A549 (cell line): ENCODE data around the gene FGF14. TPM values are rescaled to one million over a fixed set of nuclear protein-coding genes. Genes with fewer than 3 reads are reported as not detected.

Source experiments
- ATAC-seq, 2 experiments: fragments of 200-7000 bp in 1 of 2; fragments of >200 bp in 1 of 2; cut with Nextera tagmentation in 1 of 2; cut with Tn5 transposase in 1 of 2; 3 replicates each; pipeline versions ENCODE4 v1.8.0 to v1.9.1; 2018 to 2020; ENCODE audit warnings: mild to moderate bottlenecking in 1 of 2, moderate library complexity in 1 of 2
- CTCF ChIA-PET: fragments of 300-600 bp; sonication (Branson Sonifier 250); formaldehyde crosslinking; extraction: SDS; loops from one replicate; lab custom pipeline; 2021; ENCODE audit warnings: antibody characterized with exemption, inconsistent platforms; lab: Yijun Ruan, JAX
- POLR2A ChIA-PET: fragments of 350-600 bp; formaldehyde crosslinking; extraction: SDS; loops from one replicate; lab custom pipeline; 2021; ENCODE audit warnings: antibody characterized with exemption, inconsistent platforms; lab: Yijun Ruan, JAX
- DNase-seq, 2 experiments: peaks; one replicate each; pipeline versions ENCODE4 v3.0.0 to v3.0.0-alpha.2; 2011 to 2016; ENCODE audit warnings: low read depth in 1 of 2, low spot score in 1 of 2
- FAIRE-seq: peaks from 2 replicates; lab custom pipeline; 2011; peaks lifted over from hg19 to GRCh38; lab: Jason Lieb, UNC
- H3K27ac ChIP-seq, 2 experiments: fragments of >200 bp; sonication (Bioruptor Twin); formaldehyde crosslinking; 3 replicates each; pipeline ENCODE4 v1.5.1; 2016 to 2017
- H3K4me1 ChIP-seq: fragments of >200 bp; sonication (Bioruptor Twin); formaldehyde crosslinking; 3 replicates; pipeline ENCODE4 v1.6.1; 2016
- H3K4me2 ChIP-seq: fragments of >200 bp; sonication (Bioruptor Twin); formaldehyde crosslinking; 3 replicates; pipeline ENCODE4 v1.6.1; 2016
- H3K4me3 ChIP-seq: fragments of >200 bp; sonication (Bioruptor Twin); formaldehyde crosslinking; 3 replicates; pipeline ENCODE4 v1.5.1; 2016
- H3K9me3 ChIP-seq: fragments of >200 bp; sonication (Bioruptor Twin); formaldehyde crosslinking; 3 replicates; pipeline ENCODE4 v1.6.1; 2016
- BHLHE40 ChIP-seq: IDR thresholded peaks from 2 replicates; pipeline ENCODE4 v1.6.1; 2012; ENCODE audit warnings: low read depth, low read length, inconsistent platforms
- CBX2 ChIP-seq: fragments of 200-600 bp; sonication (generic); IDR thresholded peaks from 2 replicates; pipeline ENCODE4 v1.6.1; 2016; ENCODE audit warnings: low read depth, mild to moderate bottlenecking, borderline replicate concordance
- CEBPB ChIP-seq, 2 experiments: fragments of >200 bp in 1 of 2; sonication (Bioruptor Twin) in 1 of 2; formaldehyde crosslinking in 1 of 2; IDR thresholded peaks; 2 replicates each; pipeline ENCODE4 v1.6.1; 2012 to 2016
- CHD4 ChIP-seq: fragments of 200-600 bp; sonication (generic); IDR thresholded peaks from 2 replicates; pipeline ENCODE4 v1.6.1; 2016; ENCODE audit warnings: antibody characterized with exemption, mild to moderate bottlenecking, borderline replicate concordance
- E2F6 ChIP-seq: IDR thresholded peaks from 2 replicates; pipeline ENCODE4 v1.6.1; 2012; ENCODE audit warnings: low read depth, borderline replicate concordance
- EHF ChIP-seq: fragments of 250-450 bp; sonication (Bioruptor Pico); IDR thresholded peaks from 2 replicates; pipeline ENCODE4 v1.5.0; 2020; ENCODE audit warnings: mild to moderate bottlenecking
- ESRRA ChIP-seq: fragments of 150-350 bp; IDR thresholded peaks from 2 replicates; pipeline ENCODE4 v1.6.1; 2014; ENCODE audit warnings: mild to moderate bottlenecking, low read length, borderline replicate concordance
- FOSB ChIP-seq: fragments of 250-450 bp; sonication (Bioruptor Pico); IDR thresholded peaks from 2 replicates; pipeline ENCODE4 v1.5.0; 2020; ENCODE audit warnings: mild to moderate bottlenecking, moderate library complexity
- GATA3 ChIP-seq: IDR thresholded peaks from 2 replicates; pipeline ENCODE4 v1.6.1; 2012; ENCODE audit warnings: borderline replicate concordance
- HDAC2 ChIP-seq: fragments of 200-600 bp; sonication (generic); IDR thresholded peaks from 2 replicates; pipeline ENCODE4 v1.6.1; 2016
- HMGXB4 ChIP-seq: fragments of 250-450 bp; sonication (Bioruptor Pico); IDR thresholded peaks from 2 replicates; pipeline ENCODE4 v1.5.0; 2021; ENCODE audit warnings: mild to moderate bottlenecking, moderate library complexity, borderline replicate concordance
- HOXB13 ChIP-seq: fragments of 250-450 bp; sonication (Bioruptor Pico); IDR thresholded peaks from 2 replicates; pipeline ENCODE4 v1.5.0; 2020; ENCODE audit warnings: low read depth, mild to moderate bottlenecking, moderate library complexity
- HOXB5 ChIP-seq: fragments of 250-450 bp; sonication (Bioruptor Pico); IDR thresholded peaks from 2 replicates; pipeline ENCODE4 v1.5.0; 2020; ENCODE audit warnings: mild to moderate bottlenecking, moderate library complexity
- JUN ChIP-seq, 2 experiments: fragments of >200 bp; sonication (Bioruptor Twin); formaldehyde crosslinking; IDR thresholded peaks; 2 replicates in 1 of 2; 3 replicates in 1 of 2; pipeline ENCODE4 v1.6.1; 2016 to 2017
- KDM1A ChIP-seq: fragments of 200-600 bp; sonication (generic); IDR thresholded peaks from 2 replicates; pipeline ENCODE4 v1.6.1; 2016; ENCODE audit warnings: low read depth, mild to moderate bottlenecking
- KDM5A ChIP-seq: fragments of 200-600 bp; sonication (generic); IDR thresholded peaks from 2 replicates; pipeline ENCODE4 v1.6.1; 2016; ENCODE audit warnings: antibody characterized with exemption, mild to moderate bottlenecking
- MAFK ChIP-seq: fragments of 450-650 bp; IDR thresholded peaks from 2 replicates; pipeline ENCODE4 v1.6.1; 2014; ENCODE audit not compliant: partially characterized antibody
- NFE2L2 ChIP-seq: fragments of 150-350 bp; conservative IDR thresholded peaks from 2 replicates; pipeline ENCODE4 v1.6.1; 2014; ENCODE audit warnings: low read length
- NR3C1 ChIP-seq: fragments of >200 bp; sonication (Bioruptor Twin); formaldehyde crosslinking; IDR thresholded peaks from 3 replicates; pipeline ENCODE4 v1.6.1; 2017
- PBX3 ChIP-seq: IDR thresholded peaks from 2 replicates; pipeline ENCODE4 v1.6.1; 2012
- POLR2AphosphoS2 ChIP-seq: conservative IDR thresholded peaks from 2 replicates; pipeline ENCODE4 v1.6.1; 2012; ENCODE audit warnings: low read length, improper control_type of control experiment, inconsistent platforms
- RAD21 ChIP-seq, 2 experiments: fragments of >200 bp in 1 of 2; sonication (Bioruptor Twin) in 1 of 2; formaldehyde crosslinking in 1 of 2; IDR thresholded peaks in 1 of 2; conservative IDR thresholded peaks in 1 of 2; 2 replicates in 1 of 2; 3 replicates in 1 of 2; pipeline ENCODE4 v1.6.1; 2012 to 2018; ENCODE audit warnings: inconsistent platforms in 1 of 2
- RCOR1 ChIP-seq: fragments of 150-350 bp; IDR thresholded peaks from 2 replicates; pipeline ENCODE4 v1.6.1; 2014; ENCODE audit warnings: antibody characterized with exemption, low read length, low read depth
- ZFP36 ChIP-seq: fragments of 450-650 bp; IDR thresholded peaks from 2 replicates; pipeline ENCODE4 v1.6.1; 2014; ENCODE audit warnings: borderline replicate concordance; ENCODE audit not compliant: partially characterized antibody
- ZNF302 ChIP-seq: fragments of 250-450 bp; sonication (Bioruptor Pico); IDR thresholded peaks from 2 replicates; pipeline ENCODE4 v1.9.0; 2021; ENCODE audit warnings: inconsistent platforms, mild to moderate bottlenecking, moderate library complexity
- WGBS: methylation state at CpG from one replicate; pipeline ENCODE4 v1.1.6; 2017; ENCODE audit errors: missing lambda C conversion rate; 5-methylcytosine and 5-hydroxymethylcytosine counted together
- polyA plus RNA-seq, 4 experiments: library from polyadenylated mRNA; depleted of rRNA in 3 of 4; stranded (reverse); fragments of >200 nt; fragmentation: RNase III in 1 of 4; extraction: RNeasy Plus Mini Kit Qiagen cat#74134 plus additional on column Dnase treatment in 1 of 4; gene quantifications; 2 replicates in 3 of 4; 3 replicates in 1 of 4; pipeline ENCODE4 v1.2.3, GENCODE V29; 2011 to 2017

FGF14 gene
- polyA plus RNA-seq, 2 of the 4 experiments (the other 2 are of a cell fraction) = not detected

- FAIRE-seq (no peak), ATAC-seq (no peak), DNase-seq (no peak)
- H3K4me3 ChIP-seq = no peak overlapping the region
- H3K9me3 ChIP-seq = no peaks in the 10 kb centered on the region
- ChIA-PET POLR2A (interaction anchor here (0.6 kb wide), 1 partner anchor 125 kb away, joined by 3 read pairs; no protein-coding TSS in a partner anchor), CTCF (interaction anchor here (1.8 kb wide), 1 partner anchor 631 kb away, joined by 7 read pairs; no protein-coding TSS in a partner anchor)
- no peaks in the 10 kb centered on the region for H3K4me1 ChIP-seq
- H3K27ac ChIP-seq = no peak overlapping the region
- WGBS = 74% methylated on average over 1 of the region's 1 CpG
- H3K4me2 ChIP-seq = no peak overlapping the region
- TF ChIP-seq EHF = no peak
Measured at GRCh38 chr13:101775267-101775666, 626.6 kb downstream of the FGF14 start.

- no peaks in the 10 kb centered on the region for H3K4me1 ChIP-seq
- ChIA-PET CTCF (interaction anchor here (1.8 kb wide), 1 partner anchor 630 kb away, joined by 7 read pairs; no protein-coding TSS in a partner anchor), POLR2A (no interaction called here)
- ATAC-seq (no peak), FAIRE-seq (no peak), DNase-seq (no peak)
- H3K27ac ChIP-seq = no peak overlapping the region
- WGBS = 81% methylated on average over 4 of the region's 4 CpGs
- no peaks in the 10 kb centered on the region for H3K9me3 ChIP-seq
- no peak overlapping the region for H3K4me2 ChIP-seq
- TF ChIP-seq ZNF302 (CRISPR knock-in tag) (no peak), MAFK (no peak), PBX3 (no peak), NR3C1 (no peak)
- H3K4me3 ChIP-seq = no peak overlapping the region
Measured at GRCh38 chr13:101774393-101774792, 627.5 kb downstream of the FGF14 start.

GRCh38 chr13:101773062-101773461, 628.8 kb downstream of the FGF14 start:
- POLR2A ChIA-PET = no interaction called here
- Histone ChIP-seq H3K4me3 (no peak overlapping the region), H3K27ac (no peak overlapping the region), H3K9me3 (no peaks in the 10 kb centered on the region), H3K4me2 (no peak overlapping the region), H3K4me1 (no peaks in the 10 kb centered on the region)
- FAIRE-seq = no peak
- WGBS = 2% methylated on average over 2 of the region's 2 CpGs
- CTCF ChIA-PET = interaction anchor here (0.6 kb wide), 1 partner anchor 630 kb away, joined by 3 read pairs; no protein-coding TSS in a partner anchor
- peak in 1 of 2 experiments; percentile 2 for DNase-seq
- no peak for ATAC-seq
- no peak for TF ChIP-seq BHLHE40
- TF ChIP-seq HOXB13 (CRISPR knock-in tag) = no peak
- no peak for TF ChIP-seq GATA3
- no peak for TF ChIP-seq KDM1A
- no peak for TF ChIP-seq RAD21 (conservative IDR thresholded peaks at IDR 0.05 in 1 of 2, IDR thresholded peaks at IDR 0.05 in 1 of 2)
- TF ChIP-seq HDAC2 = no peak
- no peak for TF ChIP-seq ZNF302 (CRISPR knock-in tag)
- TF ChIP-seq HOXB5 (CRISPR knock-in tag) = no peak
- no peak for TF ChIP-seq CHD4
- no peak for TF ChIP-seq RCOR1
- TF ChIP-seq CEBPB (IDR thresholded peaks at IDR 0.05) = no peak
- no peak for TF ChIP-seq HMGXB4 (CRISPR knock-in tag)
- TF ChIP-seq POLR2AphosphoS2 = no peak

GRCh38 chr13:101767131-101767530, 634.7 kb downstream of the FGF14 start:
- Histone ChIP-seq H3K4me3 (no peak overlapping the region), H3K4me1 (no peaks in the 10 kb centered on the region), H3K4me2 (no peak overlapping the region), H3K27ac (no peak overlapping the region), H3K9me3 (no peaks in the 10 kb centered on the region)
- ChIA-PET POLR2A (no interaction called here), CTCF (no interaction called here)
- FAIRE-seq = no peak
- no peak for ATAC-seq
- 54% methylated on average over 4 of the region's 4 CpGs for WGBS
- no peak for TF ChIP-seq CHD4
- no peak for TF ChIP-seq CBX2
- no peak for TF ChIP-seq FOSB (CRISPR knock-in tag)
- no peak for TF ChIP-seq NFE2L2
- no peak for TF ChIP-seq HDAC2
- no peak for TF ChIP-seq ZFP36
- no peak for TF ChIP-seq NR3C1
- no peak for TF ChIP-seq JUN (IDR thresholded peaks at IDR 0.05)
- TF ChIP-seq CEBPB (IDR thresholded peaks at IDR 0.05) = no peak
- TF ChIP-seq ESRRA = no peak
- TF ChIP-seq KDM5A = no peak
- TF ChIP-seq E2F6 = no peak
- DNase-seq = no peak
